Measurements from ENCODE around the gene ETDC.

GRCh38 chrX:135307171-135307570, 2.1 kb upstream of the ETDC start:
- TF ChIP-seq POLR2A (IDR thresholded peaks at IDR 0.05) = no peak
- no peak for TF ChIP-seq CTCF (IDR thresholded peaks at IDR 0.05)

Data from vagina (tissue), 2 donors.